ENCODE results near the gene MTMR12. TPM values are rescaled to one million over a fixed set of nuclear protein-coding genes. Genes with fewer than 3 reads are reported as not detected.
"Not testable (repeated sequence)": the region's sequence is repeated elsewhere in the genome, so short reads cannot be mapped to it uniquely, and the experiment has no call there.

Gene MTMR12
- total and polyA plus RNA-seq, 2 of the 8 experiments (the other 6 are each of a cell fraction or from before 2014, with no cell fraction given): 19.1 to 59.3 TPM

DNA sequence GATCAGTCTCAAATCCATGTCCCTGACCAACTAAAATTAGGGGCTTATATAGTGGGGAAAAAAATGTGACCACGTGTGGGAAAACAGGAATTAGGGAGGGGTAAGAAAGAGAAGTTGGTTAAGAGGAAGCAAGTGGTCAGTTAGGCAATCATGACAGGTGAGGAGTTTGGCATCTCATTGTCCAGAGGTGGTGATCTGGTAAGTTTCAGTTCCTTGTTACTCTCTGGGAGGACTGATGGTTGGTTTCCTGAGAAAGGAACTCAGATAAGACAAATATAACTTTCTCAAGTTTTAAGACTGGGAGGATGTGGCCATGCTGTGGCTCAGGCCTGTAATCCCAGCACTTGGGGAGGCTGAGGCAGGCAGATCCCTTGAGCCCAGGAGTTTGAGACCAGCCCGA, 9.0 kb upstream of the MTMR12 start:
- H2AK5ac ChIP-seq (ENCODE audit: low read depth, low read length); H3K14ac ChIP-seq (ENCODE audit: insufficient read length); DNase-seq (ENCODE audit: low read depth in 1 of 2, low spot score in 2 of 2); H3K79me2 ChIP-seq (ENCODE audit: control insufficient read depth in 1 of 2, insufficient read depth in 2 of 2, low read length in 2 of 2); H3K23me2 ChIP-seq (ENCODE audit: low read depth, low read length); H3K4me1 ChIP-seq (replicated peaks in 1 of 4; ENCODE audit: control insufficient read depth in 3 of 4, insufficient read depth in 4 of 4, low read length in 3 of 4); H3K9me3 ChIP-seq (ENCODE audit: insufficient read depth in 2 of 2, low read depth in 1 of 2, low read length in 1 of 2); FAIRE-seq; H4K8ac ChIP-seq (ENCODE audit: extremely low read depth, insufficient read depth, low read length); H4K5ac ChIP-seq (ENCODE audit: insufficient read length, low read depth, low read length); H2BK12ac ChIP-seq (ENCODE audit: low read depth, low read length); H3K27me3 ChIP-seq (replicated peaks in 1 of 4; ENCODE audit: control insufficient read depth in 3 of 4, extremely low read depth in 1 of 4, insufficient read depth in 3 of 4, low read length in 3 of 4); H4K20me1 ChIP-seq (replicated peaks in 1 of 2; ENCODE audit: control insufficient read depth in 1 of 2, insufficient read depth in 2 of 2, low read length in 2 of 2); H3K4ac ChIP-seq (replicated peaks; ENCODE audit: insufficient read length, low read depth, low read length); H2BK15ac ChIP-seq (ENCODE audit: low read length); POLR2A ChIA-PET (ENCODE audit: partially characterized antibody); H3K56ac ChIP-seq (replicated peaks; ENCODE audit: insufficient read length, low read depth, low read length); H2BK120ac ChIP-seq (replicated peaks; ENCODE audit: low read depth, low read length); H3K79me1 ChIP-seq (ENCODE audit: low read depth, low read length); H3K9ac ChIP-seq (replicated peaks in 1 of 4; ENCODE audit: extremely low read depth in 1 of 4, low read depth in 3 of 4, low read length in 3 of 4); H2AFZ ChIP-seq (ENCODE audit: low read length); H3K36me3 ChIP-seq (ENCODE audit: control insufficient read depth in 2 of 4, insufficient read depth in 4 of 4, low read length in 3 of 4); H2BK20ac ChIP-seq (ENCODE audit: low read length); H2BK5ac ChIP-seq (ENCODE audit: low read depth, low read length); H3K18ac ChIP-seq (ENCODE audit: extremely low read depth, low read length); H3K4me3 ChIP-seq (ENCODE audit: extremely low read depth in 1 of 4, insufficient read depth in 2 of 4, low read depth in 3 of 4, low read length in 4 of 4); H3K4me2 ChIP-seq (ENCODE audit: insufficient read depth in 1 of 2, low read depth in 2 of 2, low read length in 2 of 2); H4K91ac ChIP-seq (replicated peaks; ENCODE audit: insufficient read length, low read length); H3K27ac ChIP-seq (ENCODE audit: low read depth, low read length); H3K23ac ChIP-seq (ENCODE audit: insufficient read length): not testable (repeated sequence)
- CTCF ChIA-PET (ENCODE audit: partially characterized antibody): interaction anchor here (1.0 to 9.4 kb wide), 4 partner anchors 8 to 90 kb away, joined by 3 to 87 read pairs (median 31); no protein-coding TSS in a partner anchor
- whole genome bisulfite sequencing, 2 experiments (ENCODE audit: extremely low coverage in 1 of 2, insufficient coverage in 1 of 2, insufficient read length in 1 of 2, insufficient replicate concordance in 2 of 2, low coverage in 1 of 2, low lambda C conversion rate in 2 of 2, missing lambda C conversion rate in 1 of 2): 93% methylated on average over 2 of the region's 2 CpGs; no CpG with 5 or more reads in 1 of the 2 experiments

All from H1 (cell line).